AG09319 (cell line): Measurements from ENCODE around the gene NOC3L.

ENCODE experiments used
- DNase-seq: peaks from one replicate; pipeline ENCODE4 v3.0.0-alpha.2; 2010; ENCODE audit warnings: low read depth; ENCODE audit errors: extremely low read depth
- CTCF ChIP-seq: IDR thresholded peaks from 2 replicates; pipeline ENCODE4 v1.5.1; 2011; ENCODE audit warnings: low read depth, mild to moderate bottlenecking, inconsistent platforms, low read length, moderate library complexity

Gene NOC3L

GRCh38 chr10:94376865-94377264 lies 14.1 kb upstream of the NOC3L start:
- no peak for TF ChIP-seq CTCF
- DNase-seq = no peak

GRCh38 chr10:94375374-94375773 lies 12.6 kb upstream of the NOC3L start:
- DNase-seq = no peak
- TF ChIP-seq CTCF = no peak

- TF ChIP-seq CTCF = no peak
- DNase-seq = no peak
Observed at GRCh38 chr10:94370501-94370900, 7.8 kb upstream of the NOC3L start.

- no peak for DNase-seq
- no peak for TF ChIP-seq CTCF
Observed at GRCh38 chr10:94366382-94366781, 3.6 kb upstream of the NOC3L start.

- no peak for DNase-seq
- no peak for TF ChIP-seq CTCF
Observed at GRCh38 chr10:94364482-94364881, 1.7 kb upstream of the NOC3L start.

GRCh38 chr10:94363251-94363565 lies 469 bp upstream of the NOC3L start:
- TF ChIP-seq CTCF = no peak

GRCh38 chr10:94361171-94361794 lies 1.5 kb downstream of the NOC3L start:
- no peak for TF ChIP-seq CTCF
- no peak for DNase-seq

More at GRCh38 chr10:94363251-94363565, 469 bp upstream of the NOC3L start:
- DNase-seq = no peak
